GM19240 (cell line): ENCODE measurements around the gene OSBPL3.

ENCODE experiments used
- DNase-seq: peaks from one replicate; pipeline ENCODE4 v3.0.0; 2011; ENCODE audit warnings: low spot score; ENCODE audit not compliant: insufficient read length

The OSBPL3 gene

DNA sequence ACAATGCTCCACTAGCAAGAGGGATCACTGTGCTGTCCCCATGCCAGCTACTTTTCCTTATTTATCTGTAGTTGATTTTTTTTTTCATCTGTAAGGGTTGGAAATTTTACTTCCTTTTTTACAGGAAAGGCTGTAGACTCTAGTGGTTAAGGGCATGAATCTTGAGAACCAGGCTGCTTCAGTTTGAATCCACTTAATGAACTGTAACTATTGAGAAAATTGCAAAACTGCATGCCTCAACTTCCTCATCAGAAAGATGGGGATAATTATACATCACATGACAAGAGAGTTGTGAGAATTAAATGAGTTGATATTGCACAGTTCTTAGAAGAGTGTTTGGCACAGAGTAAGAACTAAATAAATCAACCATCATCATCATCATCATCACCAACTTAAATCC lies 116.4 kb downstream of the OSBPL3 start:
- no peak for DNase-seq

- DNase-seq: no peak
Observed at GRCh38 chr7:24862461-24862860, 117.5 kb downstream of the OSBPL3 start.

GRCh38 chr7:24861336-24861735 lies 118.6 kb downstream of the OSBPL3 start:
- no peak for DNase-seq

GRCh38 chr7:24860611-24861010 lies 119.4 kb downstream of the OSBPL3 start:
- no peak for DNase-seq

DNA sequence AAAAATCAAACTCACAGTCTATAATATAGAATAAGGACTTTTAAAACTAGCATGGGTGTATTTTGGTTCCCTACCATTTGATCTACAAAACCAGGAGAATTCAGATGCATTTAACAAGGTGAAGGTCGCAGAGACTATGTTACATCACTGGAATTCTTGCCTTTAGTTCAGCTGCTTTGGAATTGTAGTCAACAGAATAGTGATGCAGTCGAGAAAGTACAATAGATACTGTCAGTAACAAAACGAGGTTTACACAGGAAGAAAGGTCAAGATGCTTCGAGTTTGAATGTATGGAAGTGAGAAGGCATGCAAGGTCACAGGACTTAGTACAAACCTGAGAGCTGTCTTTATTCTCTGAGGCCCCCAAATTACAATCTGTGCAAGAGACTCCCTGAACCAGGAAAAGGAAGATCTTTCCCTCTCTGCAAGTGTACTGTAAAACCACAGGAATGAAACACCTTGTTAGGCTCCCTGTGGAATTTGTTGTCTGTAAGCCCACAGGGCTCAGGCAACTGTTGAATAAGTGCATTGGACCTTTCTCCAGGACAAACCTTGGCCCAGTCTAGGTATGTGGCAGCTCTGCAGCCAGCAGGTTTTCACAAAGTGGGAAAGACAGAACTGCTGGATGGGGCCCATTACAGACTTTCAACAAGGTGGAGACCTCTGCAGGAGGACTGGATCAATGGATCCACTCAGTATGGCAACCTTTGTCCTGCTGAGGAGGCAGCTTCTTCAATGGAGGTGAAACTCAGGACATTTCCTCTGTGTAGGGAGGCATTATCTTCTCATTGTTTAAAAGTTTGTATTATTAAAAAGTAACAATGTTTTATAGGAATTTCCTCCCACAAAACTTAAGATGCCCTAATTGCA lies 121.6 kb downstream of the OSBPL3 start:
- no peak for DNase-seq

DNA sequence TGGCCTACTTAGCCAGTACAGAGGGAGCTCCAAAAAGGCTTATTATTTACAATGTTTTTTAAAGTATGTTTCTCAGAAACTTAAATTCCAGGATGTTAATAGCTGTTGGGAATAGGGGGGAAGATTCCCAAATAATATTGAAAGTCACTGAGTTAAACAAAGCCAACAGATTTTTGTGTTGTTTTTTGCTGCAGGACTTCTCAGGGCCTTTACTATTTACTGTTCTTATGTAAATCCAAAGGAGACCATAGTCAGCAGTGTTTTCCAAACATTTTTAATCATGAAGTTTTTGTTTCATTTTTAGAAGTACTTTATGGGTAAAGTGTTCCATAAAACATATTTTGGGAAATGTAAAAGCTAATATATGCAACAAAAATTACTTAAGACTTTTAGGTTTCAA lies 122.4 kb downstream of the OSBPL3 start:
- no peak for DNase-seq

- no peak for DNase-seq
Observed at GRCh38 chr7:24854866-24855265, 125.1 kb downstream of the OSBPL3 start.

GRCh38 chr7:24851786-24852185 lies 128.2 kb downstream of the OSBPL3 start:
- no peak for DNase-seq

GRCh38 chr7:24848878-24849277 lies 131.1 kb downstream of the OSBPL3 start:
- DNase-seq: no peak

DNA sequence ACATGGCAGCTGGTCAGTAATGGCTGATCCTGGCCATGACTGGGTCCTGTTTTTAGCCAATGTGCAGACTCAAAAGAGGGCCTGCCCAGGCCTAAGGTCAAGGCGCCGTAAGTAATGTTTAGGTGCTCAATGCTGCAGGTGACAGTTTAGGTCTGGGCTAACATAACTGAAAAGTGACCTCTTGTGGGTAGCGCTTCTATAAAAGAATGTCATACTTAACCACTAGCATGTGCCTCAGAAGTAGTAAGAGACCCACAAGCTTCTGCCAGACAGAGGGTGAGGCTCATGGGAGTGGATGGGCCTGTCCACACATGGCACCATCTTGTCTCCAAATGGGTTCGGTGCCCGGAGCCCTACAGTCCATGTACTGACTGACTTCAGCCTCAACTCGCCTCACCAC lies 132.2 kb downstream of the OSBPL3 start:
- DNase-seq: no peak

- no peak for DNase-seq
Observed at GRCh38 chr7:24843821-24844434, 136.1 kb downstream of the OSBPL3 start.

DNA sequence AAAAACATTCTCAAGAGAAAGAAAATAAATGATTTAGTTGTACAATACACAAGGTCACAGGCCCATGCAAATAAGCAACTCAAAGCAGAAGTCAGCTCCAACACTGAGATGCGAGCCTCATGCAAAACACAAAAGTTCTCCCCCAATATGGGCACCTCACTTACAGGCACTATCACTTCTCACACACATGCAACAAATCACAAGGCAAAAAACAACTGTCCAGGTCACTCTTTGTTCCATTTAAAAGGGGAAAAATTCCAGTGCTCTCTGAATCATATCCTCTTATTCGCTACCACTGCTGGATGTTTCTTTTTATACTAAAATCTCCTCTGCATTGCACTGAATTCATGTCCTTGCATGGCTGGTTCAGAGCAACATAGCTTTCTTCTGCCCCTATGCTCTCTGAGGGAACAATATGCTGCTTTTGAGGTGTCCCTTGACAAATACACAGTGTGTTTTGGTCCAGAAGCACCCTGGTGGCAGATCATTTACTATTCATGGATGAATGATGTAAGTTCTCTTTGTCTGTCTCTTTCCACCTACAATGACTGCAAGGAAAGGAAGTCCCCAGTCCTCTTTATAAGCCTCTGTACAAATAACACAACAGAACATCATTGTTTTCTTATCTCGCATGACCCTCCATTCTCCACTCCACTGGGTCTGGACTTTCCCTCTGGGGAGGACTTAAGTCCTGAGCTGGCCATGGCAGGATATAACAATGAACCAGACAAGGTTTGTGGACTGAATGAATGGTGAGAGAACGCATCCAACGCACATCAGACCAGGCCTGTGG lies 137.3 kb downstream of the OSBPL3 start:
- no peak for DNase-seq

DNA sequence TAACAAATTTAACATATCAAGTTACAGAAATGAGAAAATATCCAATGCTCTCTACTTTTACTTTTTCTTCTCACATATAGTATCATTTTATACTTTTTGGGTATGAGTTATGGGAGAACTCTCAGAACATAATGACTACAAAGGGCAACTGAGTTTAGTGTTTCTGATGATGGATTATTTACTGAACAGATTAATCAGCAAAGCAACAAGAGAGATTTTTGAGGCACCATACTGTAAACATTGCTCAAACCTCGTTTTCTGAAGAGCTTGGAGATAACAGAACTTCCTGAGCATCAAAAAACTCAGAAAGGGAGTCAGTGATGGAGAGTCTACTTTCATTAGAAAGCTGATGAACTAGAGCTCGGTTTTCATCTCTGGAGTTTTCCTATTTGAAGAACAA lies 137.9 kb downstream of the OSBPL3 start:
- DNase-seq: no peak

- no peak for DNase-seq
Observed at GRCh38 chr7:24840563-24840962, 139.4 kb downstream of the OSBPL3 start.

DNA sequence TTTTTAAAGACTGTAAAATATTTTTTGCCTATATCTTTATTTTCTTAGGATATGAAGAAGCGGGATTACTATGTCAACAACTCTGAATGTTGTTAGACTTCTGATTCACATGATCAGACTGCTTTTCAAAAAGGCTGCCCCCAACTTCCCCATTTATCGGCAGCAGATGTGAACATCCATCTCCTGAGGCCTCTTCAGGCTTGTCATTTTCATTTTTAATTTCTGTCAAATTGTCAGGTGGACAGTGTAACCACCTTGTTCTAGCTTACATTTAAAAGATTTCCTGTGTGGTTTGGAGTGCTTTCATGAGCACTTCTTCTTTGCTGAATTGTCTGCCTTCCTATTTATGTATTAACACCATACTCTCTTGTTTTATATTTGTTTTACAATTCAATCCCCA lies 143.9 kb downstream of the OSBPL3 start:
- no peak for DNase-seq

GRCh38 chr7:24835643-24836042 lies 144.3 kb downstream of the OSBPL3 start:
- no peak for DNase-seq

DNA sequence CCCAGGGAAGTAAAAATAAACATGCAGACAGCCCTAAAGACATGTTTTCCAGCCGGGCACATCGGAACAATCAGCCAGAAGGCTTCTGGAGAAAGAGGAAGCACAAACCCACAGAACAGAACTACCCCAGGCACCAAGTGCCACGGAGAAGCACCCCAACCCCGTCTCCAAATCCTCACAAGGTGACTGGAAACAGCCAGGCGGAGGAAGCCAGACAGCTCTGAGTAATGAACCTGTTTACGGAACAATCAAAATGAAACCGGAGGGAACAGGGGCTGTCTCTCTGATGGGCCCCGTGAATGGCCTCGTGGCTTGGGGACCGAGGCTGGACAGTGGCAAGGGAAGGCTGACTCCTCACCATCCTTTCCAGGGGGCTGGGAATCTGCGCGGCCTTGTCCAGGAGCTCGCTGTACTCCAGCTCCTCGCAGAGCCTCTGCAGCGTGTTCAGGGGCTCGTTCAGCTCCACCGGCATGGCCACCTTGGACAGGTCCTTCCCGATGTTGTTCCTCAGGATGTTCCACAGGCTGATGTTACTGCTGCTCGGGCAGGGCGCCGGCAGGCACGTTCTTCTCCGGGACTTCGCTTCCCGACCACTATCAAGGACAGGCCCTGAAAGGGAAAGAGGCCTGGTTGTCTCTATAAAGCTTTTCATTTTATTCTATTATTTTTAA lies 145.7 kb downstream of the OSBPL3 start:
- no peak for DNase-seq

DNA sequence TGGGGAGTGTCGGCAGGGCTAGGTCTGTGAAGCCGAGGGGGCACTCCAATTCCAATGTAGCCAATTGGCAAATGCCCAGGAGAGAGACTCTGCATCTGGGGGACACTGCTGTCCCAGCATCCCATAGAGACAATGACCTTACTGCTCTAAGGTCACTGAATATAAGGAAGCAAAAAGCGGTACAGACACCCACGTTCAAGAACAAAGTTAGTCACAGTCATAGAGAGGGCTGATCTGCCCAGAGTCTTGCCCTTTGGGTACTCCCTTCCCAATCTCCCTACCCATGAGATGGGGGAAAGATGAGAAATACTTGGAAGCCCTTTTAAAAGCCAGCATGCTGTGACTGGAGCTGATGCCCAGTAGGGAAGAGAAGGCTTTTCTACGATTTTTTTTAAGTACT lies 146.4 kb downstream of the OSBPL3 start:
- no peak for DNase-seq

GRCh38 chr7:24831240-24831639 lies 148.7 kb downstream of the OSBPL3 start:
- no peak for DNase-seq

GRCh38 chr7:24830440-24831050 lies 149.4 kb downstream of the OSBPL3 start:
- no peak for DNase-seq

- DNase-seq: no peak
Observed at GRCh38 chr7:24829787-24830186, 150.2 kb downstream of the OSBPL3 start.
